Osteocyte (in vitro differentiated cells): Measurements from ENCODE around the gene PARPBP. TPM values are rescaled to one million over a fixed set of nuclear protein-coding genes. Genes with fewer than 3 reads are reported as not detected.
"Not testable (repeated sequence)": the region's sequence is repeated elsewhere in the genome, so short reads cannot be mapped to it uniquely, and the experiment has no call there.

Experiments used
- DNase-seq: peaks from one replicate; pipeline ENCODE4 v3.0.0; 2021; ENCODE audit warnings: mixed read lengths; ENCODE audit not compliant: unreplicated experiment; ENCODE audit errors: extremely low spot score
- H3K27ac Mint-ChIP-seq: one replicate; pipeline ENCODE4 v1.8.0; 2021; ENCODE audit warnings: mild to moderate bottlenecking, mixed read lengths; ENCODE audit not compliant: unreplicated experiment
- H3K27me3 Mint-ChIP-seq: one replicate; pipeline ENCODE4 v1.8.0; 2021; ENCODE audit warnings: mixed read lengths; ENCODE audit not compliant: unreplicated experiment
- H3K36me3 Mint-ChIP-seq: one replicate; pipeline ENCODE4 v1.8.0; 2021; ENCODE audit warnings: mixed read lengths; ENCODE audit not compliant: unreplicated experiment
- H3K4me1 Mint-ChIP-seq: one replicate; pipeline ENCODE4 v1.8.0; 2021; ENCODE audit warnings: mixed read lengths; ENCODE audit not compliant: unreplicated experiment
- H3K4me3 Mint-ChIP-seq: one replicate; pipeline ENCODE4 v1.8.0; 2021; ENCODE audit warnings: mild to moderate bottlenecking, moderate library complexity, mixed read lengths; ENCODE audit not compliant: unreplicated experiment
- H3K9me3 Mint-ChIP-seq: one replicate; pipeline ENCODE4 v1.8.0; 2021; ENCODE audit warnings: mixed read lengths; ENCODE audit not compliant: unreplicated experiment
- CTCF ChIP-seq: fragments of 200-600 bp; sonication (generic); IDR thresholded peaks from 2 replicates; pipeline ENCODE4 v1.5.0; 2021; ENCODE audit warnings: antibody characterized with exemption, mild to moderate bottlenecking, moderate library complexity
- total RNA-seq: library from RNA; stranded (reverse); gene quantifications from 2 replicates; pipeline ENCODE4 v1.2.1, GENCODE V29; 2021

The PARPBP gene
- total RNA-seq, 1 donor from 2014 or later: 5.1 TPM

- no peak overlapping the region for H3K4me3 Mint-ChIP-seq
- no peak for DNase-seq
- peaks cover 4% of the 10 kb centered on the region for H3K4me1 Mint-ChIP-seq
- H3K36me3 Mint-ChIP-seq: peaks cover 25% of the 10 kb centered on the region
- no peaks in the 10 kb centered on the region for H3K9me3 Mint-ChIP-seq
- H3K27ac Mint-ChIP-seq: no peak overlapping the region
- H3K27me3 Mint-ChIP-seq: no peaks in the 10 kb centered on the region
- no peak for TF ChIP-seq CTCF
These were observed 5.8 kb upstream of the PARPBP start for GRCh38 chr12:102114212-102114611.

GRCh38 chr12:102116392-102116791 is 3.6 kb upstream of the PARPBP start:
- Mint-ChIP-seq H3K36me3 (peaks cover 9% of the 10 kb centered on the region), H3K9me3 (no peaks in the 10 kb centered on the region), H3K27me3 (no peaks in the 10 kb centered on the region), H3K4me3 (no peak overlapping the region), H3K27ac (peak overlapping the region; percentile 6), H3K4me1 (peaks cover 12% of the 10 kb centered on the region)
- no peak for TF ChIP-seq CTCF
- DNase-seq: no peak

- no peak for TF ChIP-seq CTCF
- Mint-ChIP-seq H3K9me3 (no peaks in the 10 kb centered on the region), H3K27ac (peak overlapping the region; percentile 38), H3K27me3 (no peaks in the 10 kb centered on the region), H3K4me1 (peaks cover 12% of the 10 kb centered on the region), H3K36me3 (peaks cover 4% of the 10 kb centered on the region), H3K4me3 (peak overlapping the region; percentile 79)
- DNase-seq: no peak
These were observed 1.1 kb upstream of the PARPBP start for GRCh38 chr12:102118874-102119273.

GRCh38 chr12:102120564-102120873 is 536 bp downstream of the PARPBP start:
- Mint-ChIP-seq H3K4me1 (peaks cover 12% of the 10 kb centered on the region), H3K27ac (peak overlapping the region; percentile 95), H3K27me3 (no peaks in the 10 kb centered on the region), H3K36me3 (peaks cover 6% of the 10 kb centered on the region), H3K9me3 (no peaks in the 10 kb centered on the region), H3K4me3 (peak overlapping the region; percentile 79)
- TF ChIP-seq CTCF: no peak
- no peak for DNase-seq

GRCh38 chr12:102120886-102121285 is 903 bp downstream of the PARPBP start:
- H3K27me3 Mint-ChIP-seq: no peaks in the 10 kb centered on the region
- peak overlapping the region; percentile 16 for H3K27ac Mint-ChIP-seq
- peaks cover 12% of the 10 kb centered on the region for H3K4me1 Mint-ChIP-seq
- H3K36me3 Mint-ChIP-seq: peaks cover 6% of the 10 kb centered on the region
- DNase-seq: no peak
- TF ChIP-seq CTCF: no peak
- peak overlapping the region; percentile 79 for H3K4me3 Mint-ChIP-seq
- no peaks in the 10 kb centered on the region for H3K9me3 Mint-ChIP-seq

- not testable (repeated sequence) for H3K9me3 Mint-ChIP-seq, H3K27me3 Mint-ChIP-seq, DNase-seq, H3K36me3 Mint-ChIP-seq
- Mint-ChIP-seq H3K4me1 (peaks cover 12% of the 10 kb centered on the region), H3K27ac (peak overlapping the region; percentile 16), H3K4me3 (peak overlapping the region; percentile 79)
These were observed 1.3 kb downstream of the PARPBP start for GRCh38 chr12:102121328-102121727.

GRCh38 chr12:102130720-102131119 is 10.7 kb downstream of the PARPBP start:
- H3K27ac Mint-ChIP-seq, H3K27me3 Mint-ChIP-seq, H3K4me3 Mint-ChIP-seq, DNase-seq, H3K9me3 Mint-ChIP-seq, H3K4me1 Mint-ChIP-seq, H3K36me3 Mint-ChIP-seq: not testable (repeated sequence)

- not testable (repeated sequence) for H3K27me3 Mint-ChIP-seq, H3K36me3 Mint-ChIP-seq, H3K27ac Mint-ChIP-seq, H3K4me3 Mint-ChIP-seq, DNase-seq, H3K9me3 Mint-ChIP-seq, H3K4me1 Mint-ChIP-seq
These were observed 11.5 kb downstream of the PARPBP start for GRCh38 chr12:102131442-102131841.
